ENCODE measurements around the gene TTBK1. TPM values are rescaled to one million over a fixed set of nuclear protein-coding genes. Genes with fewer than 3 reads are reported as not detected.

TTBK1 gene
- total and polyA plus RNA-seq, 8 donors, result 0.05 to 0.37 (median 0.14) TPM; not detected in 3

DNA sequence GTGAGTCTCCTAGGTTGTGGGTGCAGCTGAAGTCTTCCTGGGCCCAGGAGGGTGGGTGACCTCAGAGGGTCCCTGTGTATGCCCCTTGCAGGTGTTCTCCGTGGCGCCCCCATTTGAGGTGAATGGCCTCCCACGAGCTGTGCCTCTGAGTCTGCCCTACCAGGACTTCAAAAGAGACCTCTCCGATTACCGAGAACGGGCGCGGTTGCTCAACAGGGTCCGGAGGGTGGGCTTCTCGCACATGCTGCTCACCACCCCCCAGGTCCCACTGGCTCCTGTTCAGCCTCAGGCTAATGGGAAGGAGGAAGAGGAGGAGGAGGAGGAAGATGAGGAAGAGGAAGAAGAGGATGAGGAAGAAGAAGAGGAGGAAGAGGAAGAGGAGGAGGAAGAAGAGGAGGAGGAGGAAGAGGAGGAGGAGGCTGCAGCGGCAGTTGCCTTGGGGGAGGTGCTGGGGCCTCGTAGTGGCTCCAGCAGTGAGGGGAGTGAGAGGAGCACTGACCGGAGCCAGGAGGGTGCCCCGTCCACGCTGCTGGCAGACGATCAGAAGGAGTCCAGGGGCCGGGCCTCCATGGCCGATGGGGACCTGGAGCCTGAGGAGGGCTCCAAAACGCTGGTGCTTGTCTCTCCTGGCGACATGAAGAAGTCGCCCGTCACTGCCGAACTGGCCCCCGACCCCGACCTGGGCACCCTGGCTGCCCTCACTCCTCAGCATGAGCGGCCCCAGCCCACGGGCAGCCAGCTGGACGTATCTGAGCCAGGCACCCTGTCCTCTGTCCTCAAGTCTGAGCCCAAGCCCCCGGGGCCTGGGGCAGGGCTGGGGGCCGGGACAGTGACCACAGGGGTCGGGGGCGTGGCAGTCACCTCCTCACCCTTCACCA lies 39.6 kb downstream of the TTBK1 start:
- DNase-seq, result no peak
- intact Hi-C loops (cut with DNase I; ENCODE audit: low total_unique reads), result no loop called here
- Histone ChIP-seq H3K27ac (no peak overlapping the region), H3K9me3 (no peaks in the 10 kb centered on the region), H3K4me3 (no peak overlapping the region), H3K27me3 (peaks cover 6 to 63% (median 28%) of the 10 kb centered on the region in 3 donors), H3K36me3 (no peaks in the 10 kb centered on the region), H3K4me1 (peaks cover 0 to 9% (median 4%) of the 10 kb centered on the region in 4 donors)
- WGBS, 5 donors, result 67 to 79% (median 75%) methylated on average over 16 to 32 of the region's 32 CpGs
- TF ChIP-seq POLR2A (IDR thresholded peaks at IDR 0.05) (no peak), CTCF (IDR thresholded peaks at IDR 0.05) (no peak), EP300 (IDR thresholded peaks at IDR 0.05) (no peak), POLR2AphosphoS5 (IDR thresholded peaks at IDR 0.05) (no peak)

- TF ChIP-seq POLR2A (IDR thresholded peaks at IDR 0.05) (no peak), EP300 (IDR thresholded peaks at IDR 0.05) (no peak), CTCF (IDR thresholded peaks at IDR 0.05) (no peak), POLR2AphosphoS5 (IDR thresholded peaks at IDR 0.05) (no peak)
- Histone ChIP-seq H3K27ac (no peak overlapping the region), H3K36me3 (no peaks in the 10 kb centered on the region), H3K4me1 (peaks cover 0 to 9% (median 4%) of the 10 kb centered on the region in 4 donors), H3K4me3 (no peak overlapping the region), H3K27me3 (peaks cover 6 to 58% (median 28%) of the 10 kb centered on the region in 3 donors), H3K9me3 (no peaks in the 10 kb centered on the region)
- DNase-seq, result no peak
- intact Hi-C loops (cut with DNase I; ENCODE audit: low total_unique reads), result no loop called here
- WGBS, 5 donors, result 77 to 89% (median 86%) methylated on average over 8 to 18 of the region's 18 CpGs
These were observed 40.2 kb downstream of the TTBK1 start for GRCh38 chr6:43283514-43283901.

DNA sequence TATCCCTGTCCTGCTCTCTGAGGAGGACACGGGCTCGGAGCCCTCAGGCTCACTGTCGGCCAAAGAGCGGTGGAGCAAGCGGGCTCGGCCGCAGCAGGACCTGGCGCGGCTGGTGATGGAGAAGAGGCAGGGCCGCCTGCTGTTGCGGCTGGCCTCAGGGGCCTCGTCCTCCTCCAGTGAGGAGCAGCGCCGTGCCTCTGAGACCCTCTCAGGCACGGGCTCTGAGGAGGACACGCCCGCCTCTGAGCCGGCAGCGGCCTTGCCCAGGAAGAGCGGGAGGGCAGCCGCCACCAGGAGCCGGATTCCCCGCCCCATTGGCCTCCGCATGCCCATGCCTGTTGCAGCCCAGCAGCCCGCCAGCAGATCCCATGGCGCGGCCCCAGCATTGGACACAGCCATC lies 40.6 kb downstream of the TTBK1 start:
- H3K4me1 ChIP-seq, result peaks cover 0 to 9% (median 4%) of the 10 kb centered on the region in 4 donors
- no peaks in the 10 kb centered on the region for H3K36me3 ChIP-seq
- no peaks in the 10 kb centered on the region for H3K9me3 ChIP-seq
- no peak for TF ChIP-seq EP300 (IDR thresholded peaks at IDR 0.05)
- H3K27me3 ChIP-seq, result peaks cover 6 to 58% (median 28%) of the 10 kb centered on the region in 3 donors
- no peak for DNase-seq
- intact Hi-C loops (cut with DNase I; ENCODE audit: low total_unique reads), result no loop called here
- no peak overlapping the region for H3K4me3 ChIP-seq
- H3K27ac ChIP-seq, result no peak overlapping the region
- WGBS, 5 donors, result 65 to 88% (median 72%) methylated on average over 19 to 27 of the region's 27 CpGs

DNA sequence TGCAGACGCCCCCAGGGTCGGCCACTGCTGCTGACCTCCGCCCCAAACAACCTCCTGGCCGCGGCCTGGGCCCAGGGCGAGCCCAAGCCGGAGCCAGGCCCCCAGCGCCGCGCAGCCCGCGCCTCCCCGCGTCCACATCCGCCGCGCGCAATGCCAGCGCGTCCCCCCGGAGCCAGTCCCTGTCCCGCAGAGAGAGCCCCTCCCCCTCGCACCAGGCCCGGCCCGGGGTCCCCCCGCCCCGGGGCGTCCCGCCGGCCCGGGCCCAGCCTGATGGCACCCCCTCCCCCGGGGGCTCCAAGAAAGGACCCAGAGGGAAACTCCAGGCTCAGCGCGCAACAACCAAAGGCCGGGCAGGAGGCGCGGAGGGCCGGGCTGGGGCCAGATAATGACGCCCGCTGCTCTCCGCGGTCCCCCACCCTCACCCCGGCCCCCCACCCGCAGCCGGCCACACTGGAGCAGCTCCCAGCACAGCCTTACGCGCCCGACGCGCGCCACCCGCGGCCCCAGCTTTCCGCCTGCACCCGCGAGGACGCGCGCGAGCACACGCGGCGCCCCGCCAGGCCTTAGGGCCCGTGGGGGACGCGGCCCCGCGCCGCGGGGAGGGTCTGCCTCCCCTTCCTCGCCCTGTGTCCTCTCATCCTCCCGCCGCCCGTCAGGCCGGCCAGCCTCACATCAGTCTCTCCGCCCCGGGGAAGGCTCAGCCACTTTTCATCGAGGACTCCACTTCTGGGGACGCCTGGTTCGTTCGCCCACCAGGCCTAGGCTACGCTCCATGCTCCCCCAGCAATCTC lies 41.9 kb downstream of the TTBK1 start:
- peaks cover 0 to 9% (median 4%) of the 10 kb centered on the region in 4 donors for H3K4me1 ChIP-seq
- H3K4me3 ChIP-seq, result peak overlapping the region in 2 of 4 donors; percentile 13 to 22
- no peak overlapping the region for H3K27ac ChIP-seq
- DNase-seq, result peak in 1 of 2 donors; percentile 64
- no peaks in the 10 kb centered on the region for H3K36me3 ChIP-seq
- 5 to 10% (median 6%) methylated on average over 34 to 83 of the region's 83 CpGs for WGBS, 5 donors
- peaks cover 6 to 54% (median 28%) of the 10 kb centered on the region in 3 donors for H3K27me3 ChIP-seq
- intact Hi-C loops (cut with DNase I; ENCODE audit: low total_unique reads), result no loop called here
- H3K9me3 ChIP-seq, result no peaks in the 10 kb centered on the region
- no peak for TF ChIP-seq POLR2AphosphoS5 (IDR thresholded peaks at IDR 0.05)
- no peak for TF ChIP-seq CTCF (IDR thresholded peaks at IDR 0.05)
- TF ChIP-seq POLR2A (IDR thresholded peaks at IDR 0.05), result no peak
- no peak for TF ChIP-seq EP300 (IDR thresholded peaks at IDR 0.05)
